Peyer's patch (tissue), 4 donors: ENCODE results near the gene ANAPC16.

ENCODE experiments used
- POLR2A ChIP-seq, 2 donors: fragments of 450-650 bp; IDR thresholded peaks; one replicate each; pipeline ENCODE4 v1.5.1; 2017; ENCODE audit warnings: antibody characterized with exemption in 2 of 2, mild to moderate bottlenecking in 2 of 2, moderate library complexity in 2 of 2
- TF ChIP-seq, protein P1 (sequence below), 6 experiments: fragments of 450-650 bp in 4 of 6; fragments of 200-600 bp in 2 of 6; sonication (generic) in 1 of 6; IDR thresholded peaks; one replicate each; pipeline ENCODE4 v1.5.1; 2017 to 2019; ENCODE audit warnings: antibody characterized with exemption in 6 of 6, mild to moderate bottlenecking in 3 of 6, moderate library complexity in 1 of 6

DNA sequence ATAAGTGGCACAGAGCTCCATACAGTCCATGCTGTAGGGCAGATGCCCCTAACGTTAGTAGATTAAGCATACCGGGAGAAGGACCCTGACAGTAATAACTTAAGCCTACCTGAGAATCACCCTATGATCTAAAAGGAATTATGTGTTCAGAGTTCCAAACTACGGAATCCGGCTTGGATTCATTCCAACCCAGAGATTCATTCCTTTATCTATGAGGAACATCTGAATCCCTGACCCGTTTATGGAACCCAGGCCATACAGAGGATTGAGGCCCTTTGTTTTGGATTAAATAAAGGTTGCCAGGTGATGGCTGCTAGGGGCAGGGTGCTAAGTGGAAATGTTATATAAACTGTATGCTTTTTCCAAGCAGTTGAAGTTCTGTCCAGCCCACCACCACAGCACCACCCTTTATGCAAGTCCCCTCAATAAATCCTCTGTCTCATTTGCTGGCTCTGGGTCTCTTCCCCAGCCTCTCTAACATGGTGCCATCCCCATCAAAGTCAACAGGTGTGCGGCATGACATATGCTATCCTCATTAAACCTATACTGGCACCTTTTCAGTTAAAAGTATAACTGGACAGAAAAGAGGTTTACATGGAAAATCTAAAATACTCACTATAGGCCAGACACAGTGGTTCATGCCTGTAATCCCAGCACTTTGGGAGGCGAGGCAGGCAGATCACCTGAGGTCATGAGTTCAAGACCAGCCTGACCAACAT is 9.1 kb upstream of the ANAPC16 start:
- no peak for TF ChIP-seq POLR2A (IDR thresholded peaks at IDR 0.05)
- TF ChIP-seq, protein P1, sequence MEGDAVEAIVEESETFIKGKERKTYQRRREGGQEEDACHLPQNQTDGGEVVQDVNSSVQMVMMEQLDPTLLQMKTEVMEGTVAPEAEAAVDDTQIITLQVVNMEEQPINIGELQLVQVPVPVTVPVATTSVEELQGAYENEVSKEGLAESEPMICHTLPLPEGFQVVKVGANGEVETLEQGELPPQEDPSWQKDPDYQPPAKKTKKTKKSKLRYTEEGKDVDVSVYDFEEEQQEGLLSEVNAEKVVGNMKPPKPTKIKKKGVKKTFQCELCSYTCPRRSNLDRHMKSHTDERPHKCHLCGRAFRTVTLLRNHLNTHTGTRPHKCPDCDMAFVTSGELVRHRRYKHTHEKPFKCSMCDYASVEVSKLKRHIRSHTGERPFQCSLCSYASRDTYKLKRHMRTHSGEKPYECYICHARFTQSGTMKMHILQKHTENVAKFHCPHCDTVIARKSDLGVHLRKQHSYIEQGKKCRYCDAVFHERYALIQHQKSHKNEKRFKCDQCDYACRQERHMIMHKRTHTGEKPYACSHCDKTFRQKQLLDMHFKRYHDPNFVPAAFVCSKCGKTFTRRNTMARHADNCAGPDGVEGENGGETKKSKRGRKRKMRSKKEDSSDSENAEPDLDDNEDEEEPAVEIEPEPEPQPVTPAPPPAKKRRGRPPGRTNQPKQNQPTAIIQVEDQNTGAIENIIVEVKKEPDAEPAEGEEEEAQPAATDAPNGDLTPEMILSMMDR (IDR thresholded peaks at IDR 0.05) = no peak
